NT2/D1 (cell line): ENCODE measurements around the gene CREB5.

Source experiments
- DNase-seq: peaks from one replicate; pipeline ENCODE4 v3.0.0-alpha.2; 2011; ENCODE audit warnings: low read depth, low spot score
- H3K27me3 ChIP-seq: 2 replicates; pipeline ENCODE4 v1.6.0; 2011; ENCODE audit warnings: mild to moderate bottlenecking; ENCODE audit not compliant: insufficient read length, insufficient read depth
- H3K36me3 ChIP-seq: 2 replicates; pipeline ENCODE4 v1.6.1; 2011; ENCODE audit warnings: mild to moderate bottlenecking, low read length, mixed read lengths; ENCODE audit not compliant: insufficient read depth, insufficient read length
- H3K4me1 ChIP-seq: 2 replicates; pipeline ENCODE4 v1.5.1; 2011; ENCODE audit not compliant: insufficient read depth, insufficient read length
- H3K4me3 ChIP-seq: 2 replicates; pipeline ENCODE4 v1.5.1; 2011; ENCODE audit warnings: low read depth; ENCODE audit not compliant: insufficient read length
- H3K9ac ChIP-seq: 2 replicates; pipeline ENCODE4 v1.6.0; 2011; ENCODE audit warnings: low read depth; ENCODE audit not compliant: insufficient read length
- H3K9me3 ChIP-seq: 2 replicates; pipeline ENCODE4 v1.5.1; 2011; ENCODE audit warnings: mild to moderate bottlenecking, low read length; ENCODE audit not compliant: insufficient read depth
- SUZ12 ChIP-seq: IDR thresholded peaks from 2 replicates; pipeline ENCODE4 v1.6.1; 2011; ENCODE audit not compliant: insufficient read length, insufficient read depth; ENCODE audit errors: extremely low read depth
- YY1 ChIP-seq: IDR thresholded peaks from 2 replicates; pipeline ENCODE4 v1.6.1; 2011; ENCODE audit not compliant: insufficient read length, insufficient read depth
- ZNF274 ChIP-seq: IDR thresholded peaks from 2 replicates; pipeline ENCODE4 v1.6.1; 2011; ENCODE audit warnings: mild to moderate bottlenecking, low read depth, low read length

Gene CREB5

DNA sequence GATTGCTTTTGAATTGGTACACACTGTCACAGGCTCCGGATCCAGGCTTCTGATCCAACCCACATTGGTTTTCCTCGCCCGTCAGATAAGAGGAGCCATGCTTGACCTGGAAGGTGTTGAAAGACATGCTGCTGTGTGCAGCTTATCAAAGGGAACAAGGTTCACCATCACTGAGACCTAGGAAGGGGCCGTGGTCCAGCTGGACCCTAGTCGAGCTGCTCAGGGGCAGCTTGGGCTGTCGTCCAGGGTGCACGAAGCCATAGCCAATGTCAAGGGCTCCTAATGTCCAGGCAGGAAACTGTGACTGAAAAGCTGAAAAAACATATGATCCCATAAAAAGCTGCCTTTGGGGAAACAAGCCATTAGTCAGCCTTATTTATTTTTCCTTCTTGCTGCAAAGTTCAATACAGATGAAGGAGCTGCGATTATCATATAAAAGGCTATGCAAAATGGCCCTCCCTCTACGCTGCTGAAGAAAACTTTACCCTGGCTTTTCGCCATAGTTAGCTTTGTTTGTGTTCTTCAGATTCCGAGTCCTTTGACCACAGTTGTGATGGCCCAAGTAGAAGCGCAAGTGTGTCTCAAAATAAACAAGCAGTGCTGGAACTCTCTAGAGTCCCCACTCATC is 118.0 kb downstream of the CREB5 start:
- TF ChIP-seq YY1 (no peak), ZNF274 (no peak), SUZ12 (no peak)
- DNase-seq = peak; percentile 36
- Histone ChIP-seq H3K27me3 (no peaks in the 10 kb centered on the region), H3K9ac (no peak overlapping the region), H3K4me1 (peaks cover 4% of the 10 kb centered on the region), H3K36me3 (no peaks in the 10 kb centered on the region), H3K9me3 (peaks cover 4% of the 10 kb centered on the region; the same call in 1 of the 2 replicates), H3K4me3 (no peak overlapping the region)

DNA sequence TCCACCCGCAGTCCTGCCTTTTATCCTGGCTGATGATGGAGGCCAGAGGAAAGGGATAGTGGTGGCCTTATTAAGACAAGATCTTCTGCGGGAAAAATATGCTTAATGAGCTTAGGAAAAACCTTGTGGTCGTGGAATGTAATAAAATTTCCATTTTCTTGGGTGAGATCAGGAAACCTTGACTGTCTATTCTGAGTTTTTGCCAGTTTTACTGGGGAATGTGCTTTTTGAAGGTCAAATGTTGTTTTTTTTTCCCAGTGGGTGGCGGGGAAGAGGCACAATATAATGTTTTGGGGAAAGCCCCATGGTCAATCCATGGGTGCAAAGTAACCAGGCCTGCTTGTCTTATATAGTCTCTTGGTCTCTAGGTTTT is 118.5 kb downstream of the CREB5 start:
- Histone ChIP-seq H3K36me3 (no peaks in the 10 kb centered on the region), H3K9me3 (peaks cover 4% of the 10 kb centered on the region; the same call in 1 of the 2 replicates), H3K9ac (no peak overlapping the region), H3K4me1 (peaks cover 4% of the 10 kb centered on the region), H3K4me3 (no peak overlapping the region), H3K27me3 (no peaks in the 10 kb centered on the region)
- DNase-seq = no peak
- no peak for TF ChIP-seq ZNF274
- TF ChIP-seq YY1 = no peak
- no peak for TF ChIP-seq SUZ12

GRCh38 chr7:28531291-28531690 is 119.0 kb downstream of the CREB5 start:
- H3K36me3 ChIP-seq = no peaks in the 10 kb centered on the region
- H3K4me3 ChIP-seq = no peak overlapping the region
- no peak for DNase-seq
- H3K9me3 ChIP-seq = peaks cover 4% of the 10 kb centered on the region; the same call in 1 of the 2 replicates
- H3K27me3 ChIP-seq = no peaks in the 10 kb centered on the region
- peaks cover 4% of the 10 kb centered on the region for H3K4me1 ChIP-seq
- TF ChIP-seq YY1 (no peak), ZNF274 (no peak), SUZ12 (no peak)
- H3K9ac ChIP-seq = no peak overlapping the region

GRCh38 chr7:28532181-28532580 is 119.9 kb downstream of the CREB5 start:
- Histone ChIP-seq H3K9ac (no peak overlapping the region), H3K9me3 (peaks cover 4% of the 10 kb centered on the region; the same call in 1 of the 2 replicates), H3K4me1 (peaks cover 4% of the 10 kb centered on the region), H3K36me3 (no peaks in the 10 kb centered on the region), H3K4me3 (no peak overlapping the region), H3K27me3 (no peaks in the 10 kb centered on the region)
- no peak for DNase-seq
- TF ChIP-seq ZNF274 (no peak), YY1 (no peak), SUZ12 (no peak)

GRCh38 chr7:28533267-28533666 is 120.9 kb downstream of the CREB5 start:
- no peak overlapping the region for H3K4me3 ChIP-seq
- H3K27me3 ChIP-seq = no peaks in the 10 kb centered on the region

DNA sequence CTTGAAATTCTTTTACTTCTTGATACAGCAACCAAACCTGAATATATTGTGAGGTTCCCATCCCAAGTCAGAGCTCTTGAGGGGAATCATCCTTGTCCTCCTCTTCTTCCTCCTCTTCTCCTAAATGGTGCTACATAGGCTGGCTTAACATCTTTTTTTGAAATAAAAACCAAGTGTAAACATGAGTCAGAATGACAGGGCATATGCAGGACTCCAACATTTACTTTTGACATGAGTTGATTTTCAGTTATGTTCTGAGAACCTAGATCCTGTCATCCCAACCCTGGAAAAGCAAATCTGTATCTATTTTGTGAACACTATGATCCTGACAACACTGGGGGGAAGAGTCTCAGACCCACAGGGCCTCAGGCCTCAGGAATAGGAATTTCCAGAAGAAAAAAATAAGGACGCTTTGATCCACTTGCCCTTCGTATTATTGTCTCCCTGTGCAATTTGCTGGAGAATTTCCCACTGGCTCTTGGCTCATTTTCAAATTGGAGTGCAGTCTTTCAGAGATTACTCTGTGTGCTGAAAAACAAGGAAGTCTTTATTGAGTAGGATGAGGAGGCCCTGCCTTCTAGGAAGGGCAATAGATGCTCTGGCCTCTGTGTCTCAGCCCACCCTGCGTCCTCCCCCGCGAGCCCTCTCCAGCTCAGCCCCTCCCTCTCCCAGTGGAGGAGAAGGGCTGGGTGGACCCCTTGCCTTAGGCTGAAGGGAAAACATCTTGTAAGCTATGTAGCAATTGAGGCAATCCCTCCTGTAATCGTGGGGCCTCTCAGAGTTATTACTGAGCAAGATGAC is 121.6 kb downstream of the CREB5 start:
- Histone ChIP-seq H3K36me3 (no peaks in the 10 kb centered on the region), H3K4me3 (no peak overlapping the region), H3K27me3 (no peaks in the 10 kb centered on the region), H3K9ac (no peak overlapping the region), H3K4me1 (peaks cover 4% of the 10 kb centered on the region), H3K9me3 (peaks cover 4% of the 10 kb centered on the region; the same call in 1 of the 2 replicates)
- DNase-seq = no peak
- TF ChIP-seq ZNF274 (no peak), SUZ12 (no peak), YY1 (no peak)

More at GRCh38 chr7:28533267-28533666, 120.9 kb downstream of the CREB5 start:
- no peaks in the 10 kb centered on the region for H3K36me3 ChIP-seq
- H3K9ac ChIP-seq = no peak overlapping the region
- H3K9me3 ChIP-seq = peaks cover 4% of the 10 kb centered on the region; the same call in 1 of the 2 replicates
- no peak for DNase-seq
- TF ChIP-seq ZNF274 (no peak), YY1 (no peak), SUZ12 (no peak)
- H3K4me1 ChIP-seq = peaks cover 4% of the 10 kb centered on the region

GRCh38 chr7:28536259-28536658 is 123.9 kb downstream of the CREB5 start:
- Histone ChIP-seq H3K4me3 (no peak overlapping the region), H3K9ac (no peak overlapping the region), H3K27me3 (no peaks in the 10 kb centered on the region), H3K4me1 (no peaks in the 10 kb centered on the region), H3K9me3 (peaks cover 4% of the 10 kb centered on the region; the same call in 1 of the 2 replicates), H3K36me3 (no peaks in the 10 kb centered on the region)
- peak; percentile 63 for DNase-seq
- TF ChIP-seq SUZ12 (no peak), YY1 (no peak), ZNF274 (no peak)
